H1 (cell line): ENCODE data around the gene SEC16A. TPM values are rescaled to one million over a fixed set of nuclear protein-coding genes. Genes with fewer than 3 reads are reported as not detected.

Experiments
- CTCF ChIA-PET: fragments of 300-600 bp; sonication (Branson Sonifier 250); formaldehyde crosslinking; loops from one replicate; lab custom pipeline; 2021; ENCODE audit not compliant: partially characterized antibody; lab: Charles Lee
- POLR2A ChIA-PET: fragments of 300-600 bp; sonication (Branson Sonifier 250); formaldehyde crosslinking; loops from one replicate; lab custom pipeline; 2021; ENCODE audit warnings: inconsistent platforms; ENCODE audit not compliant: partially characterized antibody; lab: Charles Lee
- DNase-seq, 2 experiments: peaks; one replicate each; pipeline versions ENCODE4 v3.0.0 to v3.0.0-alpha.2; 2010 to 2022; ENCODE audit warnings: low spot score in 2 of 2, low read depth in 1 of 2, mixed read lengths in 1 of 2
- FAIRE-seq: peaks from 2 replicates; lab custom pipeline; 2011; peaks lifted over from hg19 to GRCh38; lab: Jason Lieb, UNC
- H2AFZ ChIP-seq: 2 replicates; pipeline ENCODE4 v1.8.1; 2012; ENCODE audit warnings: low read length, inconsistent platforms
- H2AK5ac ChIP-seq: 2 replicates; pipeline ENCODE4 v1.6.1; 2013; ENCODE audit warnings: low read depth, low read length
- H2BK120ac ChIP-seq: replicated peaks from 2 replicates; pipeline ENCODE3; 2013; ENCODE audit warnings: low read depth, low read length, inconsistent platforms
- H2BK12ac ChIP-seq: 2 replicates; pipeline ENCODE4 v1.6.1; 2013; ENCODE audit warnings: low read depth, low read length
- H2BK15ac ChIP-seq: 2 replicates; pipeline ENCODE4 v1.6.1; 2013; ENCODE audit warnings: low read length
- H2BK20ac ChIP-seq: 2 replicates; pipeline ENCODE4 v1.6.1; 2013; ENCODE audit warnings: low read length
- H2BK5ac ChIP-seq: 2 replicates; pipeline ENCODE4 v1.6.1; 2013; ENCODE audit warnings: low read depth, low read length
- H3K14ac ChIP-seq: 2 replicates; pipeline ENCODE4 v1.6.1; 2013; ENCODE audit warnings: inconsistent platforms; ENCODE audit not compliant: insufficient read length
- H3K18ac ChIP-seq: 2 replicates; pipeline ENCODE4 v1.6.1; 2013; ENCODE audit warnings: low read length; ENCODE audit errors: extremely low read depth
- H3K23ac ChIP-seq: 2 replicates; pipeline ENCODE4 v1.6.1; 2013; ENCODE audit warnings: inconsistent platforms; ENCODE audit not compliant: insufficient read length
- H3K23me2 ChIP-seq: 2 replicates; pipeline ENCODE4 v1.6.1; 2013; ENCODE audit warnings: low read depth, low read length
- H3K27ac ChIP-seq: 2 replicates; pipeline ENCODE4 v1.6.1; 2011; ENCODE audit warnings: low read depth, low read length, inconsistent platforms
- H3K27me3 ChIP-seq, 4 experiments: replicated peaks in 1 of 4; 1 replicate in 1 of 4; 2 replicates in 3 of 4; pipeline versions ENCODE4 v1.6.1 to v1.8.1; 2011 to 2013; ENCODE audit warnings: low read length in 3 of 4, mild to moderate bottlenecking in 3 of 4, inconsistent platforms in 2 of 4, mixed read lengths in 2 of 4, moderate library complexity in 1 of 4; ENCODE audit not compliant: control insufficient read depth in 3 of 4, insufficient read depth in 3 of 4; ENCODE audit errors: extremely low read depth in 1 of 4
- H3K36me3 ChIP-seq, 4 experiments: 2 replicates each; pipeline versions ENCODE4 v1.6.1 to v1.8.1; 2011 to 2013; ENCODE audit warnings: mild to moderate bottlenecking in 4 of 4, low read length in 3 of 4, moderate library complexity in 2 of 4, control low read depth in 1 of 4, inconsistent platforms in 1 of 4; ENCODE audit not compliant: insufficient read depth in 4 of 4, control insufficient read depth in 2 of 4
- H3K4ac ChIP-seq: replicated peaks from 2 replicates; pipeline ENCODE3; 2013; ENCODE audit warnings: low read length, low read depth, mixed read lengths, inconsistent platforms; ENCODE audit not compliant: insufficient read length
- H3K4me1 ChIP-seq, 4 experiments: replicated peaks in 1 of 4; 1 replicate in 1 of 4; 2 replicates in 3 of 4; pipeline versions ENCODE4 v1.6.1 to v1.8.1; 2011 to 2013; ENCODE audit warnings: low read length in 3 of 4, inconsistent platforms in 2 of 4, mixed read lengths in 1 of 4; ENCODE audit not compliant: insufficient read depth in 4 of 4, control insufficient read depth in 3 of 4
- H3K4me2 ChIP-seq, 2 experiments: 2 replicates each; pipeline versions ENCODE4 v1.6.1 to v1.8.1; 2011 to 2013; ENCODE audit warnings: low read depth in 2 of 2, low read length in 2 of 2, control low read depth in 1 of 2, inconsistent platforms in 1 of 2, mild to moderate bottlenecking in 1 of 2; ENCODE audit not compliant: insufficient read depth in 1 of 2
- H3K4me3 ChIP-seq, 4 experiments: fragments of 200-600, 300-600 bp in 1 of 4; sonication (generic), shearing (Covaris generic), sonication (Bioruptor Twin) in 1 of 4; 2 replicates each; pipeline versions ENCODE4 v1.5.1 to v1.8.1; 2011 to 2016; ENCODE audit warnings: low read length in 4 of 4, low read depth in 3 of 4, control low read depth in 2 of 4, inconsistent platforms in 2 of 4, mild to moderate bottlenecking in 2 of 4, mixed read lengths in 1 of 4, moderate library complexity in 1 of 4; ENCODE audit not compliant: insufficient read depth in 2 of 4; ENCODE audit errors: extremely low read depth in 1 of 4
- H3K56ac ChIP-seq: replicated peaks from 2 replicates; pipeline ENCODE3; 2013; ENCODE audit warnings: low read depth, mild to moderate bottlenecking, mixed read lengths, low read length, inconsistent platforms; ENCODE audit not compliant: insufficient read length
- H3K79me1 ChIP-seq: 2 replicates; pipeline ENCODE4 v1.6.1; 2013; ENCODE audit warnings: low read depth, low read length, control low read depth
- H3K79me2 ChIP-seq, 2 experiments: 2 replicates each; pipeline versions ENCODE4 v1.6.1 to v1.8.1; 2012 to 2013; ENCODE audit warnings: low read length in 2 of 2, mild to moderate bottlenecking in 2 of 2, inconsistent platforms in 1 of 2; ENCODE audit not compliant: insufficient read depth in 2 of 2, control insufficient read depth in 1 of 2
- H3K9ac ChIP-seq, 4 experiments: replicated peaks in 1 of 4; 1 replicate in 1 of 4; 2 replicates in 3 of 4; pipeline versions ENCODE4 v1.6.1 to v1.8.1; 2011 to 2013; ENCODE audit warnings: low read depth in 3 of 4, low read length in 3 of 4, control low read depth in 2 of 4, mild to moderate bottlenecking in 2 of 4, moderate library complexity in 2 of 4, inconsistent platforms in 1 of 4; ENCODE audit errors: extremely low read depth in 1 of 4
- H3K9me3 ChIP-seq, 2 experiments: 2 replicates each; pipeline versions ENCODE4 v1.6.1 to v1.8.1; 2012 to 2013; ENCODE audit warnings: mild to moderate bottlenecking in 2 of 2, moderate library complexity in 2 of 2, control low read depth in 1 of 2, inconsistent platforms in 1 of 2, low read depth in 1 of 2, low read length in 1 of 2, mixed read lengths in 1 of 2; ENCODE audit not compliant: insufficient read depth in 2 of 2
- H4K20me1 ChIP-seq, 2 experiments: replicated peaks in 1 of 2; 2 replicates each; pipeline versions ENCODE3 to v1.8.1; 2011 to 2013; ENCODE audit warnings: inconsistent platforms in 2 of 2, low read length in 2 of 2, mild to moderate bottlenecking in 1 of 2; ENCODE audit not compliant: insufficient read depth in 2 of 2, control insufficient read depth in 1 of 2
- H4K5ac ChIP-seq: 2 replicates; pipeline ENCODE4 v1.6.1; 2013; ENCODE audit warnings: low read length, low read depth, mixed read lengths, inconsistent platforms; ENCODE audit not compliant: insufficient read length
- H4K8ac ChIP-seq: 2 replicates; pipeline ENCODE4 v1.8.0; 2013; ENCODE audit warnings: mild to moderate bottlenecking, moderate library complexity, low read length, inconsistent platforms; ENCODE audit not compliant: insufficient read depth; ENCODE audit errors: extremely low read depth
- H4K91ac ChIP-seq: replicated peaks from 2 replicates; pipeline ENCODE3; 2013; ENCODE audit warnings: low read length, mixed read lengths, inconsistent platforms; ENCODE audit not compliant: insufficient read length
- ASH2L ChIP-seq: fragments of 200-600, 300-600 bp; sonication (generic); IDR thresholded peaks from one replicate; pipeline ENCODE4 v1.7.1; 2017; ENCODE audit warnings: low read length
- CEBPB ChIP-seq: IDR thresholded peaks from 2 replicates; pipeline ENCODE4 v1.6.1; 2012; ENCODE audit warnings: low read depth, low read length
- POLR2AphosphoS5 ChIP-seq: IDR thresholded peaks from 2 replicates; pipeline ENCODE4 v1.6.1; 2011; ENCODE audit warnings: low read depth, low read length
- whole genome bisulfite sequencing, 2 experiments: shearing (Covaris generic) in 1 of 2; methylation state at CpG; one replicate each; pipeline versions ENCODE4 v1.1.6 to v1.1.7; 2013 to 2015; ENCODE audit warnings: low lambda C conversion rate in 2 of 2, mixed read lengths in 2 of 2, inconsistent platforms in 1 of 2, low coverage in 1 of 2, missing lambda C conversion rate in 1 of 2; ENCODE audit not compliant: insufficient replicate concordance in 2 of 2, insufficient coverage in 1 of 2, insufficient read length in 1 of 2; ENCODE audit errors: extremely low coverage in 1 of 2, missing lambda C conversion rate in 1 of 2; 5-methylcytosine and 5-hydroxymethylcytosine counted together
- polyA plus RNA-seq, 7 experiments: library from polyadenylated mRNA; depleted of rRNA in 3 of 7; stranded (reverse) in 5 of 7; unstranded in 2 of 7; fragments of >200 nt in 5 of 7; fragments of 200-250 nt in 2 of 7; gene quantifications; 1 replicate in 5 of 7; 2 replicates in 1 of 7; 4 replicates in 1 of 7; pipeline versions ENCODE4 v1.2.1 to v1.2.3, GENCODE V29; 2011 to 2013; ENCODE audit warnings: missing spikeins in 2 of 7, mixed read lengths in 2 of 7
- total RNA-seq: library from RNA; stranded (reverse); fragmentation: NEBNext Ultra II Directional; extraction: Animal tissue kit (Norgen Biotek cat#: 25700); gene quantifications from 2 replicates; pipeline ENCODE4 v1.2.1, GENCODE V29; 2021

The SEC16A gene
- total and polyA plus RNA-seq, 2 of the 8 experiments (the other 6 are each of a cell fraction or from before 2014, with no cell fraction given) = 21.6 to 49.0 TPM

DNA sequence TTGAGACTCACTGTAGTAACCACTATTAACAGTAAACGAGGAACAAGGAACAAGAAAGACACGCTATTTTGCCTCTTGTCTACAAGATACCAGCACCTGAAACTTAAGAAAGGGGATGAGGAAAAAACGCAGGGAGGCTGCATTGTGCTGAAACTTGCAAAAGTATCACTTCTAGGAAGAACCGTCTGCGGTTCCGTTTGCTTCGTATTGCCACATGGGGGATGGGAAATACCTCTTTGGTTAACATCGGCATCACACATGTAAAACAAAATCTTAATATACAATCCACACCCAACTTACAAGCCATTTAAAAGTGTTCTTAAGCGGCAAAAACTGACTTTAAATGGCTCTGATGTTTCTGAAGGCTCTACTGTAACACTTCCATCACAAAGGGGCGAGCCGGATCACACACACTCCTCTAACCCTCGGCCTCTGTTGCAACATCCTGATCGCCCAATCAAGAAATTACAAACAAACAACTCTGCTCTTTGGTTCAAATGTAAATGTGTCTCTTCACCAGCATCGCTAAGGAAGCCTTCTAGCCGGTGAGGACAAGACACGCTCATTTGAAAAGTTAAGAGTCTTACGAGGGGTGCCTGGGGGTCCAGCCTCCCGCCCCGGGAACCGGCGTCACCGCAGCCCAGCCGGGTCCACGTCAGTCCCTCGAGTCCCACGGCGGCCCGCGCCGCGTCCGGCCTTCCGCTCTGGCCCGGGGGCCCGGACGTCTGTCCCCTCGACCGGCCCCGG lies 621 bp downstream of the SEC16A start:
- peak overlapping the region; percentile 46; the same call in 1 of the 2 replicates for H2BK15ac ChIP-seq
- no peak overlapping the region for H4K5ac ChIP-seq
- no peak overlapping the region for H3K23ac ChIP-seq
- ChIA-PET CTCF (no interaction called here), POLR2A (no interaction called here)
- no peaks in the 10 kb centered on the region; the same call in none of the 2 replicates for H3K79me1 ChIP-seq
- no peak overlapping the region for H3K4ac ChIP-seq
- H2AFZ ChIP-seq = no peak overlapping the region
- peak overlapping the region; percentile 85 for H2BK5ac ChIP-seq
- H3K4me1 ChIP-seq = peaks cover 2 to 13% (median 3%) of the 10 kb centered on the region in 4 experiments
- peak overlapping the region; percentile 99 for H4K8ac ChIP-seq
- H3K4me3 ChIP-seq = peak overlapping the region; percentile 75 to 88 (median 84)
- peaks cover 21 to 50% of the 10 kb centered on the region in 2 experiments for H3K79me2 ChIP-seq
- H3K4me2 ChIP-seq = peak overlapping the region; percentile 76 to 91
- no peak overlapping the region for H2BK20ac ChIP-seq
- H3K14ac ChIP-seq = no peak overlapping the region
- no peak for FAIRE-seq
- H3K18ac ChIP-seq = peak overlapping the region; percentile 19; the same call in 1 of the 2 replicates
- H4K91ac ChIP-seq = no peak overlapping the region
- H2BK12ac ChIP-seq = no peak overlapping the region; the same call in 1 of the 2 replicates
- TF ChIP-seq POLR2AphosphoS5 (no peak), ASH2L (peak; percentile 67), CEBPB (peak; percentile 81)
- H3K9ac ChIP-seq = peak overlapping the region; percentile 85 to 99 (median 92)
- H4K20me1 ChIP-seq = peaks cover 12 to 22% of the 10 kb centered on the region in 2 experiments
- 0 out of 2 replicates have a peak overlapping the region, but pooled peaks have one; percentile 40 for H2AK5ac ChIP-seq
- peaks cover 9% of the 10 kb centered on the region; the same call in 1 of the 2 replicates for H3K23me2 ChIP-seq
- peaks cover 0 to 8% (median 1%) of the 10 kb centered on the region in 4 experiments; a peak in 5 of 8 replicates for H3K36me3 ChIP-seq
- WGBS, 2 experiments = 5% methylated on average over 34 of the region's 39 CpGs; no CpG with 5 or more reads in 1 of the 2 experiments
- H2BK120ac ChIP-seq = no peak overlapping the region
- H3K27me3 ChIP-seq = no peaks in the 10 kb centered on the region
- H3K9me3 ChIP-seq = no peaks in the 10 kb centered on the region
- no peak for DNase-seq
- H3K56ac ChIP-seq = no peak overlapping the region
- H3K27ac ChIP-seq = peak overlapping the region; percentile 71
